OCI-LY3 (cell line): Measurements from ENCODE around the gene NRXN3.

Source experiments
- EZH2phosphoT487 ChIP-seq: fragments of 200-600 bp; shearing (Covaris generic); IDR thresholded peaks from 2 replicates; pipeline ENCODE4 v1.6.1; 2018; ENCODE audit warnings: antibody characterized with exemption, mixed run types, low read depth
- TF ChIP-seq, protein P1 (sequence below): fragments of 200-600, 300-600 bp; sonication (generic); IDR thresholded peaks from 2 replicates; pipeline ENCODE4 v1.5.1; 2014; ENCODE audit warnings: antibody characterized with exemption, low read length, low read depth

DNA sequence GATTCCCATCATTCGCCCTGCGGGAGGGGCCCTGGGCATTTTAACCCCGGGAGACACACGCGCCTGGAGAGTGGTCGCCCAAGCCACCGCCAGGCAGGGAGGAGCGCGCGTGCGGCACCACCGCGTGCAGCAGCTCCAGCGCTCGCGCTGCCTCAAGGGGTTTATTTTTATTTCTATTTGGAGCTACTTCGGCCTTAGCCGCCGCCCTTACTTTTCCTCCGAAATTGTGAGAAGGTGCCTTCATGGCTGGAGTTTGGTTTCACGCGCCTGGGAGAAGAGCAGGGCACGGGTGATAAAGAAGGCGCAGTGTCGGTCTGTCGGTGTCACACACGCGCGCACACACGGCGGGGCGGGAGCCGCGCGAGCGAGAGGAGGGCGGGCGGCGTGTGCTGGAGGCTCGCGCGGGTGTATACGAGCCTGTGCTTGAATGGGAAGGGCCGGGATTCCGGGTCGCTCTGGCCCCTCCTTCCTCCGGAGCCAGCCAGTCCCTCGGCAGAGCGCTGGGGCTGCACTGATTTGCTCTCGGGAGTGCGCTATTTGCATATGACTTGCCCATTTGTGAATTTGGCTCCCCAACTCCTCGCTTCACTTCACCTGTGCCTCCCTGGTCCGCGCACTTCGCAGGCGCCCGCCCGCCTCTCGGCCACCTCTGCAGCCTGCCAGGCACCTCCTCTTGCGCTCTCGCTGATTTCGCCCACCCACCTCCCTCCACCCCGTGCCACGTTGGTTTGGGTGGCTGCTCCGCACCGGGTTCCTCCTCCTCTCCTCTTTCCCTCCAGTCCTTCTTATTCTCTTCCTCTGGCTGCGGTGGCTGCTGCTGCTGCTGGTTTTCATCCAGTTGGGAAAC, 1108.8 kb downstream of the NRXN3 start:
- TF ChIP-seq, protein P1, sequence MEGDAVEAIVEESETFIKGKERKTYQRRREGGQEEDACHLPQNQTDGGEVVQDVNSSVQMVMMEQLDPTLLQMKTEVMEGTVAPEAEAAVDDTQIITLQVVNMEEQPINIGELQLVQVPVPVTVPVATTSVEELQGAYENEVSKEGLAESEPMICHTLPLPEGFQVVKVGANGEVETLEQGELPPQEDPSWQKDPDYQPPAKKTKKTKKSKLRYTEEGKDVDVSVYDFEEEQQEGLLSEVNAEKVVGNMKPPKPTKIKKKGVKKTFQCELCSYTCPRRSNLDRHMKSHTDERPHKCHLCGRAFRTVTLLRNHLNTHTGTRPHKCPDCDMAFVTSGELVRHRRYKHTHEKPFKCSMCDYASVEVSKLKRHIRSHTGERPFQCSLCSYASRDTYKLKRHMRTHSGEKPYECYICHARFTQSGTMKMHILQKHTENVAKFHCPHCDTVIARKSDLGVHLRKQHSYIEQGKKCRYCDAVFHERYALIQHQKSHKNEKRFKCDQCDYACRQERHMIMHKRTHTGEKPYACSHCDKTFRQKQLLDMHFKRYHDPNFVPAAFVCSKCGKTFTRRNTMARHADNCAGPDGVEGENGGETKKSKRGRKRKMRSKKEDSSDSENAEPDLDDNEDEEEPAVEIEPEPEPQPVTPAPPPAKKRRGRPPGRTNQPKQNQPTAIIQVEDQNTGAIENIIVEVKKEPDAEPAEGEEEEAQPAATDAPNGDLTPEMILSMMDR = no peak
- TF ChIP-seq EZH2phosphoT487 = no peak
